Tibial artery (tissue), 4 donors: ENCODE measurements around the gene DPP10.
A peak's percentile ranks its signal among the peaks of the same experiment; 100 is the strongest.

Source experiments
- DNase-seq, 2 donors: peaks; one replicate each; pipeline ENCODE4 v3.0.0-alpha.2; 2019
- H3K27ac ChIP-seq, 2 donors: fragments of 200-600 bp; sonication (generic) in 1 of 2; 1 replicate in 1 of 2; 2 replicates in 1 of 2; pipeline ENCODE4 v1.5.1; 2018 to 2019; ENCODE audit warnings: mild to moderate bottlenecking in 1 of 2
- H3K27me3 ChIP-seq, 2 donors: fragments of 200-600 bp; sonication (generic) in 1 of 2; one replicate each; pipeline versions ENCODE4 v1.5.1 to v1.6.0; 2016 to 2019
- H3K36me3 ChIP-seq, 3 donors: fragments of 200-600 bp; sonication (generic) in 2 of 3; one replicate each; pipeline ENCODE4 v1.5.1; 2016 to 2019; ENCODE audit warnings: mild to moderate bottlenecking in 2 of 3
- H3K4me1 ChIP-seq, 4 donors: fragments of 200-600 bp; sonication (generic) in 2 of 4; 1 replicate in 3 of 4; 2 replicates in 1 of 4; pipeline ENCODE4 v1.5.1; 2016 to 2019
- H3K4me3 ChIP-seq, 2 donors: fragments of 200-600 bp; sonication (generic) in 1 of 2; 1 replicate in 1 of 2; 2 replicates in 1 of 2; pipeline ENCODE4 v1.5.1; 2018 to 2019; ENCODE audit warnings: mild to moderate bottlenecking in 2 of 2
- H3K9me3 ChIP-seq, 3 donors: fragments of 200-600 bp; sonication (generic) in 1 of 3; one replicate each; pipeline ENCODE4 v1.5.1; 2016 to 2019
- intact Hi-C: fragments of 100-400 bp; cut with DNase I; formaldehyde crosslinking; loops from one replicate; pipeline ENCODE4 v1.15.0; 2023; ENCODE audit warnings: low total_unique reads
- TF ChIP-seq, protein P1 (sequence below), 2 experiments: fragments of 200-600 bp in 1 of 2; fragments of 450-650 bp in 1 of 2; IDR thresholded peaks; one replicate each; pipeline ENCODE4 v1.5.1; 2017 to 2019; ENCODE audit warnings: antibody characterized with exemption in 2 of 2, mild to moderate bottlenecking in 1 of 2, moderate library complexity in 1 of 2

Gene DPP10

DNA sequence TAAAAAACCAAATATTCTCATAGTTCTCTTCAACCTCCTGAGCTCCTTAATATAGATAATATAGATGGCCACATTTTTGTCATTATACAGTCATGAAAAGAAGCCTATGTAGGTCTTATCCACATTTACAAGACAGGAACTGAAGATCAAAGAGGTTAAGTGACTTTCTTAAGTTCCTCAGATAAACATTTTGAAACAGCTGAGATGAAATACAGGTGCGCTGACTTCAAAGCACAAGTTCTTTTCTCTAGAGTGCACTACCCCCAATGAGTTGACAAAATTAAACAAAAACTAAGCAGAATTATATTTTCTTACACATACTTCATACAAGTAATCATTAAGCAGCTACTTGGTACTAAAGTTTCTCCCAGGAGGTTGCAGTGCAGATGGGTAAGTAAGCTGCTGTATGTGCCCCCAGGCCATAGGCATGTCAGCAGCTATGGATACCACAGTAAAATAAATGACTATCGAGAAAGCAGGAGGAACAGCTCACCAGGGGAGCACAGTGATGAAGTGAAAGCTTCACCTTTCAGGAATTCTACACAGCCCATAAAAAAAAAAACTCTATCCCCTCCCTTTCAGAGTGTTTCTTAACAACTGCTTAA lies 199.8 kb downstream of the DPP10 start:
- Histone ChIP-seq H3K36me3 (no peaks in the 10 kb centered on the region), H3K27me3 (no peaks in the 10 kb centered on the region), H3K9me3 (no peaks in the 10 kb centered on the region), H3K4me1 (no peaks in the 10 kb centered on the region), H3K4me3 (no peak overlapping the region), H3K27ac (no peak overlapping the region)
- intact Hi-C loops: no loop called here
- TF ChIP-seq, protein P1, sequence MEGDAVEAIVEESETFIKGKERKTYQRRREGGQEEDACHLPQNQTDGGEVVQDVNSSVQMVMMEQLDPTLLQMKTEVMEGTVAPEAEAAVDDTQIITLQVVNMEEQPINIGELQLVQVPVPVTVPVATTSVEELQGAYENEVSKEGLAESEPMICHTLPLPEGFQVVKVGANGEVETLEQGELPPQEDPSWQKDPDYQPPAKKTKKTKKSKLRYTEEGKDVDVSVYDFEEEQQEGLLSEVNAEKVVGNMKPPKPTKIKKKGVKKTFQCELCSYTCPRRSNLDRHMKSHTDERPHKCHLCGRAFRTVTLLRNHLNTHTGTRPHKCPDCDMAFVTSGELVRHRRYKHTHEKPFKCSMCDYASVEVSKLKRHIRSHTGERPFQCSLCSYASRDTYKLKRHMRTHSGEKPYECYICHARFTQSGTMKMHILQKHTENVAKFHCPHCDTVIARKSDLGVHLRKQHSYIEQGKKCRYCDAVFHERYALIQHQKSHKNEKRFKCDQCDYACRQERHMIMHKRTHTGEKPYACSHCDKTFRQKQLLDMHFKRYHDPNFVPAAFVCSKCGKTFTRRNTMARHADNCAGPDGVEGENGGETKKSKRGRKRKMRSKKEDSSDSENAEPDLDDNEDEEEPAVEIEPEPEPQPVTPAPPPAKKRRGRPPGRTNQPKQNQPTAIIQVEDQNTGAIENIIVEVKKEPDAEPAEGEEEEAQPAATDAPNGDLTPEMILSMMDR (IDR thresholded peaks at IDR 0.05): no peak
- no peak for DNase-seq

DNA sequence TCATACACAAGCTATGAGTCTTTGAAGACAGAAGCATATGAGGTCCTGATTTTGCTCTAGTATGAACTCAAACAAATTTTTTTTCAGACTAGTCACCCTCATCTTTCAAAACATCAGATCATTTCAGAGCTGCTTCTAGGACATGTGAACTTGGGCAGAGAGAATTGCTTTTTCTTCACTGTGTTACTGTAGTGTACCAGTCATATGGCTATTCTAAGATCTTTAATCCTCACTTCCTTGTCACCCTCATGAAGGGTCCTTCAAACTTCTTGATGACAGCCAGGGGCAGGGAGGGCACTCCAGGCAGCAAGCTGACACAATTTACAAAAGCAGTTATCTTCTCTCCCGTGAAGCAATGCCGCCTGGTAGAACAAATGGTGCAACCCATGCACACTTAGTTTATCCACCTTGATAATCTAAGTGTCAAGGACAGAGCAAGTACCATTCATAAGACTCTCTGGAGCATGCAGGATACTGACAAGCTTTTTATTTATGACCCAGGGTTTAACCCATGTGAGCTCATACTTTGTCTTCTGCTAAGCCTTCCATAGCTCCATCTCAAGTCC lies 200.6 kb downstream of the DPP10 start:
- H3K27me3 ChIP-seq: no peaks in the 10 kb centered on the region
- H3K27ac ChIP-seq: no peak overlapping the region
- no peaks in the 10 kb centered on the region for H3K9me3 ChIP-seq
- DNase-seq: no peak
- TF ChIP-seq, protein P1 (IDR thresholded peaks at IDR 0.05): no peak
- H3K4me3 ChIP-seq: no peak overlapping the region
- H3K36me3 ChIP-seq: no peaks in the 10 kb centered on the region
- intact Hi-C loops: no loop called here
- H3K4me1 ChIP-seq: no peaks in the 10 kb centered on the region

DNA sequence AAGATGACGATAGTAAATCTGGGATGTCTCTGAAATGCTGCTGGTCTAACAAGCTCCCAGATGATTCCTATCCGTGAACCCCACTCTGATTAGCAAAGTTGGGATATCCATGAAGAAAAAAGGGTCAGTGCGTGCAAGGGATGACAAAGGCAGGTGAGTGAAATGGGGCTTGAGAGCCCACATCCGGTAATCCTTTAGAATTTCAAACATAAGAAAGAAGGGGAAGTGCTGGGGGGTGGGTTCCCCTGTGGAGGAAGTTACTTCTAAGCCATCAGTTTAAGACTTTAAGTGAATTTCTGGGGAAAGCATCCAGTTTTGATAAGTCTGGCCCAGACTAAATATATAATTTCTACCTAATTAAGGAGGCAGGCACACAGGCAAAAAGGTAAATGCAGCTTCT lies 209.5 kb downstream of the DPP10 start:
- H3K27me3 ChIP-seq: no peaks in the 10 kb centered on the region
- TF ChIP-seq, protein P1 (IDR thresholded peaks at IDR 0.05): no peak
- H3K4me1 ChIP-seq: no peaks in the 10 kb centered on the region
- H3K4me3 ChIP-seq: no peak overlapping the region
- H3K9me3 ChIP-seq: no peaks in the 10 kb centered on the region
- intact Hi-C loops: no loop called here
- H3K27ac ChIP-seq: no peak overlapping the region
- H3K36me3 ChIP-seq: no peaks in the 10 kb centered on the region
- DNase-seq: no peak

DNA sequence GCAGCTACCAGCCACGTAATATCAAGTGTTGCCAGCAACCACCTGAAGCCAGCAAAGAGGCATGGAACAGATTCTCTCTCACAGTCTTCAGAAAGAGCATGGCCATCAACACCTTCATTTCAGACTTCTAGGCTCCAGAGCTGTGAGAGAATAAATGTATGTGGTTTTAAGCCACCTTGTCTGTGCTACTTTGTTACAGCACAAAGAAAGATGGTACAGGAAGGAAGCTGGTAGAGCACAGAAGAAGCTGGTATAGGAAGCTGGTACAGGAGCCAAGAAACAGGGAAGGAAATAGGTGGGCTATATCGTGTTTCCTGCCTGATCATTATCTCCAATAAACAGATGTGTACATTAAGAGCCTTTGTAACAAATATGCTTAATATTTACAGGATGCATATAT lies 217.4 kb downstream of the DPP10 start:
- intact Hi-C loops: no loop called here
- peaks cover 0 to 4% (median 2%) of the 10 kb centered on the region in 4 donors for H3K4me1 ChIP-seq
- no peak overlapping the region for H3K4me3 ChIP-seq
- no peaks in the 10 kb centered on the region for H3K9me3 ChIP-seq
- TF ChIP-seq, protein P1 (IDR thresholded peaks at IDR 0.05): no peak
- H3K27me3 ChIP-seq: no peaks in the 10 kb centered on the region
- no peak for DNase-seq
- H3K27ac ChIP-seq: no peak overlapping the region
- no peaks in the 10 kb centered on the region for H3K36me3 ChIP-seq

DNA sequence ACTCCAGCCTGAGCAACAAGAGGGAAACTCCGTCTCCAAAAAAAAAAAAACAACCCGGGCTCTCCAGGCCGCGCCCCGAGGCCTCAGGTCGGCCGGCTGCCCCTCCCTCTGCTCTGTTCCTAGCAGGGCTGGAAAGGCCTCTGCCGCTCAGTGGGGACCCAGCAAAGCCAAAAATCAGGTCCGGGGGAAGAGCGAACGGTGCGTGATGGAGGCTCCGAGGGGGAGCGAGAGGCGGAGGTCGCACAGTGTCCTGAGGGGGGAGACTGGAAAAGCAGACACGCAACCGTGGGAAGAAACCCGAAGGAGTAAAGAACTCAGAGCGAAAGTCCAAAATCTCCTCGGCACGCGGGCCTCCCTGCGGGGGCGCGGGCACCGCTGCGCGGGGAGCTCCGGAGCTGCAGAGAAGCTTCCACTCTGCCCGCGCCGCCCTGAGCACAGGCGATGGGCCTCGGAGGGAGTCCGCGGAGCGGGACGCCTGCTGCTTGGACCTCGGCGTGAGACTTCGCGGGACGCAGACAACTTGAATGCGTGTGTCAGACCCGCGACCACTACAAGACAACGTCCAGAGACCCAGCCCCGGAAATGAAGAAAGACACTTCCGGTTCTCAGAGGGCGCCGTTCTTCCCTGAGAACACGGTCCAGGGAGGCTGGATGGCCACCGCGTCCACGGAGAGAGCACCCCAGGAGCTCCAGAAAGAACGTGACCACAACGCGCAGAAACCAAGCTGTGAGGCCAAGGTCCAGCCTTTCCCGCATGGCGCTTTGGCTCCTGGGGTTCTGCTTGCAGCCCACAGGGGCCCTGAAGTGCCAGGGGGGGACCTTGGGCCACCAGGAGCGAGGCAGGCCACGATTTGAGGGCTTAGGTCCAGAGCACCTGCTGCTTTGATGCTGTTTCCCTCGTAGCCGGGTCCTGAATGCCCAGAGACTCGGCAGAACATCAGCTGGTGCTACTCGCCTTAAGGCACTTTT lies 219.8 kb downstream of the DPP10 start:
- DNase-seq: peak in 1 of 2 donors; percentile 63
- no peaks in the 10 kb centered on the region for H3K27me3 ChIP-seq
- H3K4me3 ChIP-seq: peak overlapping the region; percentile 52 to 58
- no peak overlapping the region for H3K27ac ChIP-seq
- peaks cover 0 to 4% (median 2%) of the 10 kb centered on the region in 4 donors for H3K4me1 ChIP-seq
- TF ChIP-seq, protein P1 (IDR thresholded peaks at IDR 0.05): no peak
- H3K36me3 ChIP-seq: no peaks in the 10 kb centered on the region
- intact Hi-C loops: no loop called here
- no peaks in the 10 kb centered on the region for H3K9me3 ChIP-seq
